CD4-positive, alpha-beta T cell (primary cell): ENCODE data around the gene C3orf49. TPM values are rescaled to one million over a fixed set of nuclear protein-coding genes. Genes with fewer than 3 reads are reported as not detected.

Experiments
- ATAC-seq: fragments of 200-7000 bp; cut with Tn5 transposase; one replicate; pipeline ENCODE4 v1.10.0; 2022; ENCODE audit warnings: mild to moderate bottlenecking; ENCODE audit not compliant: poor library complexity
- CTCF ChIA-PET: fragments of 350-600 bp; sonication (Branson Sonifier 250); formaldehyde crosslinking; loops from one replicate; lab custom pipeline; 2021; ENCODE audit warnings: antibody characterized with exemption, inconsistent platforms; lab: Charles Lee
- POLR2A ChIA-PET: fragments of 350-600 bp; sonication (Branson Sonifier 250); formaldehyde crosslinking; loops from one replicate; lab custom pipeline; 2021; ENCODE audit warnings: antibody characterized with exemption, inconsistent platforms; lab: Charles Lee
- DNase-seq, 14 experiments: peaks; one replicate each; pipeline ENCODE4 v3.0.0-alpha.2; 2013 to 2020; ENCODE audit warnings: mixed read lengths in 2 of 14
- H3K27ac ChIP-seq, 2 donors: one replicate each; pipeline versions ENCODE4 v1.5.1 to v1.7.0; 2013; ENCODE audit warnings: low read length in 2 of 2, low read depth in 1 of 2, mild to moderate bottlenecking in 1 of 2
- H3K27me3 ChIP-seq, 2 experiments: 1 replicate in 1 of 2; 2 replicates in 1 of 2; pipeline versions ENCODE4 v1.6.1 to v1.7.0; 2013; ENCODE audit warnings: low read length in 2 of 2, control low read depth in 1 of 2, mild to moderate bottlenecking in 1 of 2, moderate library complexity in 1 of 2; ENCODE audit not compliant: insufficient read depth in 2 of 2, control insufficient read depth in 1 of 2
- H3K36me3 ChIP-seq: one replicate; pipeline ENCODE4 v1.6.1; 2013; ENCODE audit warnings: low read length, control low read depth; ENCODE audit not compliant: insufficient read depth
- H3K4me1 ChIP-seq: one replicate; pipeline ENCODE4 v1.6.1; 2013; ENCODE audit warnings: low read length, control low read depth; ENCODE audit not compliant: insufficient read depth
- H3K4me3 ChIP-seq: one replicate; pipeline ENCODE4 v1.5.1; 2013; ENCODE audit warnings: mild to moderate bottlenecking, low read length, moderate library complexity
- H3K9me3 ChIP-seq, 2 experiments: 1 replicate in 1 of 2; 2 replicates in 1 of 2; pipeline versions ENCODE4 v1.6.1 to v1.7.0; 2013; ENCODE audit warnings: low read length in 2 of 2, mild to moderate bottlenecking in 2 of 2, control low read depth in 1 of 2, moderate library complexity in 1 of 2; ENCODE audit not compliant: control insufficient read depth in 1 of 2, insufficient read depth in 1 of 2
- H3K27ac Mint-ChIP-seq: one replicate; pipeline ENCODE4 v1.8.0; 2020; ENCODE audit warnings: mixed read lengths
- H3K27me3 Mint-ChIP-seq: one replicate; pipeline ENCODE4 v1.8.0; 2021; ENCODE audit warnings: mixed read lengths
- H3K36me3 Mint-ChIP-seq: one replicate; pipeline ENCODE4 v1.8.0; 2021; ENCODE audit warnings: low read depth, mixed read lengths
- H3K4me1 Mint-ChIP-seq: one replicate; pipeline ENCODE4 v1.8.0; 2021; ENCODE audit warnings: low read depth, mixed read lengths
- H3K4me3 Mint-ChIP-seq: one replicate; pipeline ENCODE4 v1.8.0; 2020; ENCODE audit warnings: mild to moderate bottlenecking, mixed read lengths
- H3K9me3 Mint-ChIP-seq: one replicate; pipeline ENCODE4 v1.8.0; 2020; ENCODE audit warnings: mixed read lengths
- intact Hi-C, 2 experiments: fragments of 100-400 bp; cut with DNase I in 1 of 2; cut with micrococcal nuclease in 1 of 2; formaldehyde crosslinking; loops; one replicate each; pipeline versions ENCODE4 v1.15.1 to v1.9.0; 2023 to 2025; cut with DNase I, micrococcal nuclease
- total RNA-seq, 174 experiments: library from RNA in 2 of 174; stranded (reverse) in 2 of 174; gene quantifications; one replicate each; pipeline ENCODE4 v1.2.3 and lab custom pipeline; 2021 to 2026
- TF ChIP-seq, protein P1 (sequence below): fragments of 200-600 bp; IDR thresholded peaks from one replicate; pipeline ENCODE4 v1.8.0; 2022; ENCODE audit warnings: antibody characterized with exemption, mild to moderate bottlenecking

Gene C3orf49
- total RNA-seq, 2 experiments from 2014 or later, result not detected

DNA sequence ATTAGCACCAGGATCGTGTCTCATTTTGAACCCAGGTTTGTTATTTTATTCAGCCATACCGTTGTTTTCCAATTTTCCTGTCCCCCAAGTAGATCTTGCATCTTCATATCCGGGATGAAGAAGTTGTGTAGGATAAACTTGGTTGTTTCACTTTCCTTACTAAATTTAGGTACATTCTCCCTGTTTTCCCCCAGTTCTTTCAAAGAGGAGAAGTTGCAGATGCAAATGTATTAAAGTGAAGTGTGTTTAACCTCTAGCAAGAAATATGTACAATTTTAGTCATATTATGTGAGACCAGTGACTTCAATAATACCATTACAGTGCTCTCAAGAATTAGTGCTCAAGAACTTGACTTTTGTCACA is 45.8 kb downstream of the C3orf49 start:
- Mint-ChIP-seq H3K27ac (peak overlapping the region; percentile 86), H3K4me3 (peak overlapping the region; percentile 89), H3K36me3 (peaks cover 24% of the 10 kb centered on the region), H3K9me3 (no peaks in the 10 kb centered on the region), H3K4me1 (peaks cover 72% of the 10 kb centered on the region), H3K27me3 (no peaks in the 10 kb centered on the region)
- intact Hi-C loops, result loop anchor here (5.0 kb wide), 2 partner anchors 102 to 157 kb away; partner anchors contain the start of gene PSMD6 (in 1 of the 2)
- no peaks in the 10 kb centered on the region for H3K9me3 ChIP-seq
- ChIA-PET CTCF (no interaction called here), POLR2A (interaction anchor here (2.4 to 2.9 kb wide), 2 partner anchors 46 to 103 kb away, joined by 14 to 20 read pairs; partner anchors contain the start of gene SCAANT1)
- peak overlapping the region; percentile 75 for H3K4me3 ChIP-seq
- peaks cover 27% of the 10 kb centered on the region for H3K4me1 ChIP-seq
- H3K36me3 ChIP-seq, result no peaks in the 10 kb centered on the region
- no peak overlapping the region for H3K27ac ChIP-seq
- TF ChIP-seq, protein P1, sequence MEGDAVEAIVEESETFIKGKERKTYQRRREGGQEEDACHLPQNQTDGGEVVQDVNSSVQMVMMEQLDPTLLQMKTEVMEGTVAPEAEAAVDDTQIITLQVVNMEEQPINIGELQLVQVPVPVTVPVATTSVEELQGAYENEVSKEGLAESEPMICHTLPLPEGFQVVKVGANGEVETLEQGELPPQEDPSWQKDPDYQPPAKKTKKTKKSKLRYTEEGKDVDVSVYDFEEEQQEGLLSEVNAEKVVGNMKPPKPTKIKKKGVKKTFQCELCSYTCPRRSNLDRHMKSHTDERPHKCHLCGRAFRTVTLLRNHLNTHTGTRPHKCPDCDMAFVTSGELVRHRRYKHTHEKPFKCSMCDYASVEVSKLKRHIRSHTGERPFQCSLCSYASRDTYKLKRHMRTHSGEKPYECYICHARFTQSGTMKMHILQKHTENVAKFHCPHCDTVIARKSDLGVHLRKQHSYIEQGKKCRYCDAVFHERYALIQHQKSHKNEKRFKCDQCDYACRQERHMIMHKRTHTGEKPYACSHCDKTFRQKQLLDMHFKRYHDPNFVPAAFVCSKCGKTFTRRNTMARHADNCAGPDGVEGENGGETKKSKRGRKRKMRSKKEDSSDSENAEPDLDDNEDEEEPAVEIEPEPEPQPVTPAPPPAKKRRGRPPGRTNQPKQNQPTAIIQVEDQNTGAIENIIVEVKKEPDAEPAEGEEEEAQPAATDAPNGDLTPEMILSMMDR, result no peak
- DNase-seq (no peak), ATAC-seq (no peak)
- H3K27me3 ChIP-seq, result no peaks in the 10 kb centered on the region

DNA sequence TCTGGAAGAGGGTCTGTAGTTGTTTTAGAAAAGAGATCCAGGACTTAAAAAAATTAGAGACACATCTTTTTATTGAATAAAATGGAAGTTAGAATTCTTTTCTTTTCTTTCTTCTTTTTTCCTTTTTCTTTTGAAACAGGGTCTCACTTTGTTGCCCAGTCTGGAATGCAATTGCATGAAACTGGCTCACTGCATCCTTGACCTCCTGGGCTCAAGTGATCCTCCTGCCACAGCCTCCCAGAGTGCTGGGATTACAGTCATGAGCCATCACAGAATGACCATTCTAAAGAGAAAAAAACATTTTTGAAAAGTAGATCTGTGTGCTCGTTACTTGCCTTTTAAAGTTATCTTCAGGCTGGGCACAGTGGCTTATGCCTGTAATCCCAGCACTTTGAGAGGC is 48.1 kb downstream of the C3orf49 start:
- DNase-seq (no peak), ATAC-seq (no peak)
- Mint-ChIP-seq H3K4me1 (peaks cover 66% of the 10 kb centered on the region), H3K4me3 (no peak overlapping the region), H3K27ac (no peak overlapping the region), H3K9me3 (no peaks in the 10 kb centered on the region), H3K27me3 (no peaks in the 10 kb centered on the region), H3K36me3 (peaks cover 24% of the 10 kb centered on the region)
- Histone ChIP-seq H3K36me3 (no peaks in the 10 kb centered on the region), H3K27ac (no peak overlapping the region), H3K9me3 (no peaks in the 10 kb centered on the region), H3K4me3 (no peak overlapping the region), H3K4me1 (peaks cover 21% of the 10 kb centered on the region), H3K27me3 (no peaks in the 10 kb centered on the region)
- POLR2A ChIA-PET, result no interaction called here
- CTCF ChIA-PET, result no interaction called here
- intact Hi-C loops, result no loop called here
- TF ChIP-seq, protein P1, result no peak

DNA sequence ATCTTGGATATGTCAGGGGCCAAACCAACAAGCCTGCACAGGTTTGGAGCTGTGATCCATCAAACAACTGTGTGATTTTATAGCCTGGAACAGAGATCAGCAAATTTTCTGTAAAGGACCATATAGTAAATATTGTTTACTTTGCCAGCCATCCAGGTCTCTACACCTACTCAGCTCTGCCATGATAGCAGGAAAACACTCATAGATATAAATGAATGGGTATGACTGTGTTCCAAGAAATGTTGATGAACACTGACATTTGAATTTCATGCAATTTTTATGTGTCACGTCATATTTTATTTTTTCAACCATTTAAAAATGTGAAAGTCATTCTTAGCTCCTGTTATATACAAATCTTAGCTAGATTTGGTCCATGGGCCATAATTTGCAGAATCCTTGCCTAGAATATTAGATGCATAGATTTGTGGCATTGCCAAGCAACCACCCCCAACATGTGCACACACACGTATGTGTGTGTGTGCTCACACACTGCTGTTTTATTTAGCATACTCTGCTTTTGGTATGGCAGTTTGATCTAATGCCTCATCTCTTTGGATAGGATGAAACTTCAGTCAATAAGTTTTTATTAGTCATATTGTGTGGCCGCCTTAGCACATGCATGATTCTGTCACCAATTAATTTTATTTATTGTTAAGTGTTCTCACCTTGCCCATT is 51.0 kb downstream of the C3orf49 start:
- H3K27ac Mint-ChIP-seq, result no peak overlapping the region
- POLR2A ChIA-PET, result no interaction called here
- no peaks in the 10 kb centered on the region for H3K9me3 Mint-ChIP-seq
- TF ChIP-seq, protein P1, result no peak
- peaks cover 5% of the 10 kb centered on the region for H3K36me3 ChIP-seq
- no peak overlapping the region for H3K4me3 Mint-ChIP-seq
- no peak for DNase-seq
- ATAC-seq, result no peak
- H3K27ac ChIP-seq, result no peak overlapping the region
- H3K4me1 Mint-ChIP-seq, result peaks cover 69% of the 10 kb centered on the region
- H3K36me3 Mint-ChIP-seq, result peaks cover 11% of the 10 kb centered on the region
- CTCF ChIA-PET, result interaction anchor here (0.8 to 1.3 kb wide), 2 partner anchors 15 to 47 kb away, joined by 3 to 4 read pairs; no protein-coding TSS in a partner anchor
- H3K4me3 ChIP-seq, result no peak overlapping the region
- H3K27me3 ChIP-seq, result no peaks in the 10 kb centered on the region
- intact Hi-C loops, result no loop called here
- H3K4me1 ChIP-seq, result peaks cover 8% of the 10 kb centered on the region
- H3K9me3 ChIP-seq, result no peaks in the 10 kb centered on the region
- H3K27me3 Mint-ChIP-seq, result no peaks in the 10 kb centered on the region
